ENCODE measurements around the gene ASB15. TPM values are rescaled to one million over a fixed set of nuclear protein-coding genes. Genes with fewer than 3 reads are reported as not detected.

The ASB15 gene
- total and polyA plus RNA-seq, 2 of the 4 experiments (the other 2 are of a cell fraction) = not detected

DNA sequence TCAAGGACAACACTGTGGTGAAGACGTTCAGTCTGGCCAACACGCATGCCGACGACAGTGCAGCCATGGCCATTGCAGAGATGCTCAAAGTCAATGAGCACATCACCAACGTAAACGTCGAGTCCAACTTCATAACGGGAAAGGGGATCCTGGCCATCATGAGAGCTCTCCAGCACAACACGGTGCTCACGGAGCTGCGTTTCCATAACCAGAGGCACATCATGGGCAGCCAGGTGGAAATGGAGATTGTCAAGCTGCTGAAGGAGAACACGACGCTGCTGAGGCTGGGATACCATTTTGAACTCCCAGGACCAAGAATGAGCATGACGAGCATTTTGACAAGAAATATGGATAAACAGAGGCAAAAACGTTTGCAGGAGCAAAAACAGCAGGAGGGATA lies 60.7 kb downstream of the ASB15 start:
- CTCF ChIA-PET = interaction anchor here (0.5 kb wide), 1 partner anchor 228 kb away, joined by 3 read pairs; no protein-coding TSS in a partner anchor
- no peak overlapping the region for H3K56ac ChIP-seq (ENCODE audit: extremely low read depth, insufficient read depth, low read length)
- H4K91ac ChIP-seq (ENCODE audit: insufficient read depth, low read depth, low read length) = no peak overlapping the region
- no peak overlapping the region for H2AK9ac ChIP-seq (replicated peaks; ENCODE audit: low read depth, low read length, poor library complexity)
- H3K36me3 ChIP-seq (ENCODE audit: control insufficient read depth, insufficient read depth, low read length) = no peaks in the 10 kb centered on the region
- H3K18ac ChIP-seq (ENCODE audit: low read depth, low read length) = no peak overlapping the region
- no peaks in the 10 kb centered on the region for H3K79me1 ChIP-seq (ENCODE audit: low read depth in 1 of 2, low read length in 2 of 2)
- TF ChIP-seq RCOR1 (IDR thresholded peaks at IDR 0.05; ENCODE audit: insufficient replicate concordance, low read length) (no peak), ELK1 (IDR thresholded peaks at IDR 0.05; ENCODE audit: borderline replicate concordance, low read depth, low read length) (no peak), MAFK (IDR thresholded peaks at IDR 0.05; ENCODE audit: low read depth, low read length) (no peak), RAD21 (IDR thresholded peaks at IDR 0.05; ENCODE audit: low read length) (no peak), SMC3 (IDR thresholded peaks at IDR 0.05; ENCODE audit: low read depth, low read length) (no peak), RFX5 (IDR thresholded peaks at IDR 0.05; ENCODE audit: low read depth, low read length) (no peak), CHD1 (IDR thresholded peaks at IDR 0.05; ENCODE audit: low read depth, low read length) (no peak), MXI1 (IDR thresholded peaks at IDR 0.05; ENCODE audit: borderline replicate concordance, low read depth, low read length) (no peak), CEBPB (IDR thresholded peaks at IDR 0.05; ENCODE audit: low read depth, low read length) (no peak), MAZ (IDR thresholded peaks at IDR 0.05; ENCODE audit: borderline replicate concordance, low read depth, low read length) (no peak), POLR2A (IDR thresholded peaks at IDR 0.05; ENCODE audit: low read depth, low read length) (no peak), BHLHE40 (IDR thresholded peaks at IDR 0.05; ENCODE audit: low read depth, low read length) (no peak), NFE2L2 (IDR thresholded peaks at IDR 0.05; ENCODE audit: low read depth, low read length) (no peak), FOS (IDR thresholded peaks at IDR 0.05; ENCODE audit: low read depth, low read length) (no peak)
- TF ChIP-seq, protein P1, sequence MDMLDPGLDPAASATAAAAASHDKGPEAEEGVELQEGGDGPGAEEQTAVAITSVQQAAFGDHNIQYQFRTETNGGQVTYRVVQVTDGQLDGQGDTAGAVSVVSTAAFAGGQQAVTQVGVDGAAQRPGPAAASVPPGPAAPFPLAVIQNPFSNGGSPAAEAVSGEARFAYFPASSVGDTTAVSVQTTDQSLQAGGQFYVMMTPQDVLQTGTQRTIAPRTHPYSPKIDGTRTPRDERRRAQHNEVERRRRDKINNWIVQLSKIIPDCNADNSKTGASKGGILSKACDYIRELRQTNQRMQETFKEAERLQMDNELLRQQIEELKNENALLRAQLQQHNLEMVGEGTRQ (IDR thresholded peaks at IDR 0.05; ENCODE audit: low read depth, low read length) = no peak
- TF ChIP-seq, protein P2, sequence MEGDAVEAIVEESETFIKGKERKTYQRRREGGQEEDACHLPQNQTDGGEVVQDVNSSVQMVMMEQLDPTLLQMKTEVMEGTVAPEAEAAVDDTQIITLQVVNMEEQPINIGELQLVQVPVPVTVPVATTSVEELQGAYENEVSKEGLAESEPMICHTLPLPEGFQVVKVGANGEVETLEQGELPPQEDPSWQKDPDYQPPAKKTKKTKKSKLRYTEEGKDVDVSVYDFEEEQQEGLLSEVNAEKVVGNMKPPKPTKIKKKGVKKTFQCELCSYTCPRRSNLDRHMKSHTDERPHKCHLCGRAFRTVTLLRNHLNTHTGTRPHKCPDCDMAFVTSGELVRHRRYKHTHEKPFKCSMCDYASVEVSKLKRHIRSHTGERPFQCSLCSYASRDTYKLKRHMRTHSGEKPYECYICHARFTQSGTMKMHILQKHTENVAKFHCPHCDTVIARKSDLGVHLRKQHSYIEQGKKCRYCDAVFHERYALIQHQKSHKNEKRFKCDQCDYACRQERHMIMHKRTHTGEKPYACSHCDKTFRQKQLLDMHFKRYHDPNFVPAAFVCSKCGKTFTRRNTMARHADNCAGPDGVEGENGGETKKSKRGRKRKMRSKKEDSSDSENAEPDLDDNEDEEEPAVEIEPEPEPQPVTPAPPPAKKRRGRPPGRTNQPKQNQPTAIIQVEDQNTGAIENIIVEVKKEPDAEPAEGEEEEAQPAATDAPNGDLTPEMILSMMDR (conservative IDR thresholded peaks at IDR 0.05; ENCODE audit: low read depth, low read length) = no peak
- H3K9me3 ChIP-seq (ENCODE audit: control insufficient read depth, insufficient read depth, low read length) = no peaks in the 10 kb centered on the region
- H4K8ac ChIP-seq (ENCODE audit: low read depth in 2 of 2, low read length in 2 of 2) = no peak overlapping the region
- H4K5ac ChIP-seq (ENCODE audit: low read depth, low read length) = no peak overlapping the region
- no peak overlapping the region for H2BK5ac ChIP-seq (ENCODE audit: low read depth, low read length, poor library complexity, severe bottlenecking)
- ATAC-seq (ENCODE audit: low read depth) (no peak), DNase-seq (no peak)
- no peak overlapping the region for H3K4me2 ChIP-seq (ENCODE audit: low read depth, low read length)
- H3K4me3 ChIP-seq (ENCODE audit: insufficient read depth, low read depth, low read length) = no peak overlapping the region
- in situ Hi-C loops (cut with MboI; ENCODE audit: low sequenced_read_pairs) = no loop called here
- H3K23ac ChIP-seq (ENCODE audit: low read depth, low read length) = no peak overlapping the region
- no peak overlapping the region for H3K14ac ChIP-seq (replicated peaks; ENCODE audit: low read depth, low read length)
- no peak overlapping the region for H3K27ac ChIP-seq (ENCODE audit: insufficient read depth, low read length)
- H4K20me1 ChIP-seq (ENCODE audit: insufficient read depth, low read length) = no peaks in the 10 kb centered on the region
- H3K4ac ChIP-seq (ENCODE audit: low read depth, low read length) = no peak overlapping the region
- no peak overlapping the region for H2BK15ac ChIP-seq (ENCODE audit: low read depth, low read length)
- no peak overlapping the region for H2AK5ac ChIP-seq (ENCODE audit: low read depth, low read length)
- BruUV-seq (replicated peaks) = no TSS peak
- H3K9me1 ChIP-seq (ENCODE audit: insufficient read depth, low read length) = no peaks in the 10 kb centered on the region
- intact Hi-C loops (cut with micrococcal nuclease) = no loop called here
- H2AFZ ChIP-seq (replicated peaks; ENCODE audit: low read length, poor library complexity) = no peak overlapping the region
- POLR2A ChIA-PET (ENCODE audit: unreplicated experiment) = no interaction called here
- no peaks in the 10 kb centered on the region for H3K4me1 ChIP-seq (ENCODE audit: control insufficient read depth, insufficient read depth, low read length)
- no peak overlapping the region for H3K9ac ChIP-seq (ENCODE audit: low read depth, low read length)
- peaks cover 4% of the 10 kb centered on the region for H3K27me3 ChIP-seq (ENCODE audit: control insufficient read depth, insufficient read depth, low read length)
- WGBS, 2 experiments (ENCODE audit: extremely low coverage in 2 of 2, insufficient read length in 1 of 2) = 86% methylated on average over 12 of the region's 15 CpGs; no CpG with 5 or more reads in 1 of the 2 experiments
- dilution Hi-C loops (cut with HindIII; ENCODE audit: low sequenced_read_pairs, unreplicated experiment) = no loop called here
- H2BK20ac ChIP-seq (ENCODE audit: low read depth, low read length) = no peak overlapping the region
- no peak overlapping the region for H2BK120ac ChIP-seq (ENCODE audit: low read depth, low read length)

All from IMR-90 (cell line).